ENCODE data around the gene SH2D6. TPM values are rescaled to one million over a fixed set of nuclear protein-coding genes. Genes with fewer than 3 reads are reported as not detected.

The SH2D6 gene
- polyA plus RNA-seq, 2 of the 4 experiments (the other 2 are of a cell fraction), result 1.4 to 1.8 TPM

DNA sequence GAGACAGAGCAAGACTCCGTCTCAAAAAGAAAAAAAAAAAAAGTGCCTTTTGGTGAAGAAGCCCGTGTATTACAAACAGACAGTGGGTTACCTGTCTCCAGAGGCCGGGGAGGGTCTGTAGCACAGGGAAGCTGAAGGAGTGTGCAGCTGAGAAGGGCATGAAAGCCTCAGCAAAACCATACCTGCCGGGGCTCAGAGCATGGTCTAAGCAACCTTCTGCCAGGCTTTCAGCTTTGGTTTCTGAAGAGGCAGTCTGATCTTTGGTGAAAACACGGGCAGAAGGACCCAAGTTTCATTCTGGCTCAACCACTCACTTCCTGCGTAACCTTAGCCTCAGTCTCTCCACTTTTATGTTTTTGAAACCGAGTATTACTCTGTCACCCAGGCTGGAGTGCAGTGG, 21.5 kb downstream of the SH2D6 start:
- no peak for TF ChIP-seq JUNB (IDR thresholded peaks at IDR 0.05)
- no peak for TF ChIP-seq HOXA7 (CRISPR knock-in tag; IDR thresholded peaks at IDR 0.05)
- no peak for TF ChIP-seq FOSL2 (IDR thresholded peaks at IDR 0.05)
- no peak for TF ChIP-seq FOSL2 (CRISPR knock-in tag; IDR thresholded peaks at IDR 0.05)
- TF ChIP-seq ZFP36 (IDR thresholded peaks at IDR 0.05; ENCODE audit: borderline replicate concordance, partially characterized antibody), result no peak
- no peak for TF ChIP-seq NPAS2 (CRISPR knock-in tag; IDR thresholded peaks at IDR 0.05; ENCODE audit: borderline replicate concordance)
- TF ChIP-seq, protein P1, sequence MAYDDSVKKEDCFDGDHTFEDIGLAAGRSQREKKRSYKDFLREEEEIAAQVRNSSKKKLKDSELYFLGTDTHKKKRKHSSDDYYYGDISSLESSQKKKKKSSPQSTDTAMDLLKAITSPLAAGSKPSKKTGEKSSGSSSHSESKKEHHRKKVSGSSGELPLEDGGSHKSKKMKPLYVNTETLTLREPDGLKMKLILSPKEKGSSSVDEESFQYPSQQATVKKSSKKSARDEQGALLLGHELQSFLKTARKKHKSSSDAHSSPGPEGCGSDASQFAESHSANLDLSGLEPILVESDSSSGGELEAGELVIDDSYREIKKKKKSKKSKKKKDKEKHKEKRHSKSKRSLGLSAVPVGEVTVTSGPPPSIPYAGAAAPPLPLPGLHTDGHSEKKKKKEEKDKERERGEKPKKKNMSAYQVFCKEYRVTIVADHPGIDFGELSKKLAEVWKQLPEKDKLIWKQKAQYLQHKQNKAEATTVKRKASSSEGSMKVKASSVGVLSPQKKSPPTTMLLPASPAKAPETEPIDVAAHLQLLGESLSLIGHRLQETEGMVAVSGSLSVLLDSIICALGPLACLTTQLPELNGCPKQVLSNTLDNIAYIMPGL (CRISPR knock-in tag; IDR thresholded peaks at IDR 0.05; ENCODE audit: borderline replicate concordance), result no peak
- TF ChIP-seq, protein P2, sequence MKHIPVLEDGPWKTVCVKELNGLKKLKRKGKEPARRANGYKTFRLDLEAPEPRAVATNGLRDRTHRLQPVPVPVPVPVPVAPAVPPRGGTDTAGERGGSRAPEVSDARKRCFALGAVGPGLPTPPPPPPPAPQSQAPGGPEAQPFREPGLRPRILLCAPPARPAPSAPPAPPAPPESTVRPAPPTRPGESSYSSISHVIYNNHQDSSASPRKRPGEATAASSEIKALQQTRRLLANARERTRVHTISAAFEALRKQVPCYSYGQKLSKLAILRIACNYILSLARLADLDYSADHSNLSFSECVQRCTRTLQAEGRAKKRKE (CRISPR knock-in tag; IDR thresholded peaks at IDR 0.05; ENCODE audit: low read depth), result no peak
- TF ChIP-seq ZNF302 (CRISPR knock-in tag; IDR thresholded peaks at IDR 0.05), result no peak
- no peak for TF ChIP-seq POLR2AphosphoS2 (conservative IDR thresholded peaks at IDR 0.05; ENCODE audit: low read length)
- no peak overlapping the region for H3K4me3 ChIP-seq
- ChIA-PET POLR2A (interaction anchor here (8.1 kb wide), 1 partner anchor 100 kb away, joined by 153 read pairs; the partner anchor contains the start of gene MAT2A), CTCF (interaction anchor here (5.2 to 20.5 kb wide), 2 partner anchors 18 to 112 kb away, joined by 22 to 209 read pairs; partner anchors contain the start of gene SH2D6)
- ATAC-seq (no peak), DNase-seq (ENCODE audit: low read depth in 1 of 2, low spot score in 1 of 2) (no peak), FAIRE-seq (no peak)
- peak overlapping the region; percentile 91 to 95; a peak in 4 of 6 replicates for H3K27ac ChIP-seq
- no peak overlapping the region for H3K4me2 ChIP-seq
- 90% methylated on average over 7 of the region's 7 CpGs for WGBS (ENCODE audit: missing lambda C conversion rate)
- no peaks in the 10 kb centered on the region for H3K9me3 ChIP-seq
- H3K4me1 ChIP-seq, result peaks cover 46% of the 10 kb centered on the region

DNA sequence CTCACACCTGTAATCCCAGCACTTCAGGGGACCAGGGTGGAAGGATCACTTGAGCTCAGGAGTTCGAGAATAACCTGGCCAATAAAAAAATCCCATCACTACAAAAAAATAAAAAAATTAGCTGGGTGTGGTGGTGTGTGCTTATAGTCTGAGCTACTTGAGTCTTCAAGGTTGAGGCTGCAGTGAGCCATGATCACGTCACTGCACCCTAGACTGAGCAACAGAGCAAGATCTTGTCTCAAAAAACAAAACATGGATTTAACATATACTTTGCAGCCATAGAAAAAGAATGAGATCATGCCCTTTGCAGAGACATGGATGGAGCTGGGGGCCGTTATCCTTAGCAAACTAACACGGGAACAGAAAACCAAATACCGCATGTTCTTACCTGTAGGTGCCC, 22.2 kb downstream of the SH2D6 start:
- Histone ChIP-seq H3K4me2 (no peak overlapping the region), H3K4me3 (no peak overlapping the region), H3K4me1 (peaks cover 46% of the 10 kb centered on the region), H3K27ac (peak overlapping the region; percentile 91 to 95; a peak in 3 of 6 replicates), H3K9me3 (no peaks in the 10 kb centered on the region)
- TF ChIP-seq NFE2L2 (conservative IDR thresholded peaks at IDR 0.05; ENCODE audit: low read length), result no peak
- TF ChIP-seq BHLHE40 (IDR thresholded peaks at IDR 0.05; ENCODE audit: low read depth, low read length), result no peak
- no peak for TF ChIP-seq FOSB (CRISPR knock-in tag; IDR thresholded peaks at IDR 0.05)
- no peak for TF ChIP-seq JUNB (IDR thresholded peaks at IDR 0.05)
- TF ChIP-seq, protein P3, sequence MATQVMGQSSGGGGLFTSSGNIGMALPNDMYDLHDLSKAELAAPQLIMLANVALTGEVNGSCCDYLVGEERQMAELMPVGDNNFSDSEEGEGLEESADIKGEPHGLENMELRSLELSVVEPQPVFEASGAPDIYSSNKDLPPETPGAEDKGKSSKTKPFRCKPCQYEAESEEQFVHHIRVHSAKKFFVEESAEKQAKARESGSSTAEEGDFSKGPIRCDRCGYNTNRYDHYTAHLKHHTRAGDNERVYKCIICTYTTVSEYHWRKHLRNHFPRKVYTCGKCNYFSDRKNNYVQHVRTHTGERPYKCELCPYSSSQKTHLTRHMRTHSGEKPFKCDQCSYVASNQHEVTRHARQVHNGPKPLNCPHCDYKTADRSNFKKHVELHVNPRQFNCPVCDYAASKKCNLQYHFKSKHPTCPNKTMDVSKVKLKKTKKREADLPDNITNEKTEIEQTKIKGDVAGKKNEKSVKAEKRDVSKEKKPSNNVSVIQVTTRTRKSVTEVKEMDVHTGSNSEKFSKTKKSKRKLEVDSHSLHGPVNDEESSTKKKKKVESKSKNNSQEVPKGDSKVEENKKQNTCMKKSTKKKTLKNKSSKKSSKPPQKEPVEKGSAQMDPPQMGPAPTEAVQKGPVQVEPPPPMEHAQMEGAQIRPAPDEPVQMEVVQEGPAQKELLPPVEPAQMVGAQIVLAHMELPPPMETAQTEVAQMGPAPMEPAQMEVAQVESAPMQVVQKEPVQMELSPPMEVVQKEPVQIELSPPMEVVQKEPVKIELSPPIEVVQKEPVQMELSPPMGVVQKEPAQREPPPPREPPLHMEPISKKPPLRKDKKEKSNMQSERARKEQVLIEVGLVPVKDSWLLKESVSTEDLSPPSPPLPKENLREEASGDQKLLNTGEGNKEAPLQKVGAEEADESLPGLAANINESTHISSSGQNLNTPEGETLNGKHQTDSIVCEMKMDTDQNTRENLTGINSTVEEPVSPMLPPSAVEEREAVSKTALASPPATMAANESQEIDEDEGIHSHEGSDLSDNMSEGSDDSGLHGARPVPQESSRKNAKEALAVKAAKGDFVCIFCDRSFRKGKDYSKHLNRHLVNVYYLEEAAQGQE (IDR thresholded peaks at IDR 0.05), result no peak
- no peak for TF ChIP-seq HOXB13 (CRISPR knock-in tag; IDR thresholded peaks at IDR 0.05; ENCODE audit: low read depth)
- no peak for TF ChIP-seq ZC3H11A (IDR thresholded peaks at IDR 0.05)
- no peak for TF ChIP-seq CBX2 (IDR thresholded peaks at IDR 0.05; ENCODE audit: borderline replicate concordance, low read depth)
- no peak for TF ChIP-seq RCOR1 (IDR thresholded peaks at IDR 0.05; ENCODE audit: low read depth, low read length)
- TF ChIP-seq PHF8 (IDR thresholded peaks at IDR 0.05; ENCODE audit: borderline replicate concordance, low read depth), result no peak
- TF ChIP-seq RNF2 (IDR thresholded peaks at IDR 0.05; ENCODE audit: borderline replicate concordance, low read depth), result no peak
- TF ChIP-seq HDAC2 (IDR thresholded peaks at IDR 0.05), result no peak
- no peak for TF ChIP-seq CHD4 (IDR thresholded peaks at IDR 0.05; ENCODE audit: borderline replicate concordance)
- TF ChIP-seq KDM1A (IDR thresholded peaks at IDR 0.05; ENCODE audit: low read depth), result no peak
- no peak for TF ChIP-seq FOSL2 (IDR thresholded peaks at IDR 0.05)
- TF ChIP-seq FOSL2 (CRISPR knock-in tag; IDR thresholded peaks at IDR 0.05), result no peak
- TF ChIP-seq, protein P4, sequence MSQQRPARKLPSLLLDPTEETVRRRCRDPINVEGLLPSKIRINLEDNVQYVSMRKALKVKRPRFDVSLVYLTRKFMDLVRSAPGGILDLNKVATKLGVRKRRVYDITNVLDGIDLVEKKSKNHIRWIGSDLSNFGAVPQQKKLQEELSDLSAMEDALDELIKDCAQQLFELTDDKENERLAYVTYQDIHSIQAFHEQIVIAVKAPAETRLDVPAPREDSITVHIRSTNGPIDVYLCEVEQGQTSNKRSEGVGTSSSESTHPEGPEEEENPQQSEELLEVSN (IDR thresholded peaks at IDR 0.05; ENCODE audit: borderline replicate concordance, low read depth), result no peak
- TF ChIP-seq, protein P5, sequence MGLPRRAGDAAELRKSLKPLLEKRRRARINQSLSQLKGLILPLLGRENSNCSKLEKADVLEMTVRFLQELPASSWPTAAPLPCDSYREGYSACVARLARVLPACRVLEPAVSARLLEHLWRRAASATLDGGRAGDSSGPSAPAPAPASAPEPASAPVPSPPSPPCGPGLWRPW (IDR thresholded peaks at IDR 0.05), result no peak
- no peak for TF ChIP-seq ZSCAN20 (CRISPR knock-in tag; IDR thresholded peaks at IDR 0.05)
- ATAC-seq (no peak), DNase-seq (ENCODE audit: low read depth in 1 of 2, low spot score in 1 of 2) (no peak), FAIRE-seq (no peak)
- POLR2A ChIA-PET, result interaction anchor here (8.1 kb wide), 1 partner anchor 99 kb away, joined by 153 read pairs; the partner anchor contains the start of gene MAT2A
- 86% methylated on average over 5 of the region's 5 CpGs for WGBS (ENCODE audit: missing lambda C conversion rate)
- CTCF ChIA-PET, result interaction anchor here (1.3 to 20.5 kb wide), 3 partner anchors 9 to 112 kb away, joined by 3 to 209 read pairs (median 22); partner anchors contain the start of gene SH2D6
